ENCODE measurements around the gene CLEC17A. TPM values are rescaled to one million over a fixed set of nuclear protein-coding genes. Genes with fewer than 3 reads are reported as not detected.

Gene CLEC17A
- polyA plus RNA-seq, 2 of the 4 experiments (the other 2 are of a cell fraction): not detected

DNA sequence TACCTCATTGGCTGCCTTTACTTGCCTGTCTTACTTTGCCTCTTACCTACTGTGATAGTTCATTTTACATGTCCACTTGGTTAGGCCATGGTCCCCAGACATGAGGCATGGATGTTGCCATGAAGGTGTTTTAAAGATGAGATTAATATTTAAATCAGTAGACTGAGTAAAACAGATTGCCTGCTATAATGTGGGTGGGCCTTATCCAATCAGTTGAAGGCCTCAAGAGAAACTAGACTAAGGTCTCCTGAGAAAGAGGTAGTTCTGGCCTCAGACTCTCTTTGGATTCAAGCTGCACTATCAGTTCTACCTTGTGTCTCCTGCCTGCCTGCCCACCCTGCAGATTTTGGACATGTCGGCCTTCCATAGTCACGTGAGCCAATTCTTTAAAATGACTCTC lies 65.6 kb downstream of the CLEC17A start:
- no peak for TF ChIP-seq E2F6 (IDR thresholded peaks at IDR 0.05; ENCODE audit: borderline replicate concordance, low read depth)
- no peak for TF ChIP-seq RARB (CRISPR knock-in tag; IDR thresholded peaks at IDR 0.05)
- no peak for TF ChIP-seq MAZ (IDR thresholded peaks at IDR 0.05; ENCODE audit: borderline replicate concordance, low read depth, low read length)
- TF ChIP-seq KDM1A (IDR thresholded peaks at IDR 0.05; ENCODE audit: low read depth): no peak
- no peak for TF ChIP-seq ESRRA (IDR thresholded peaks at IDR 0.05; ENCODE audit: borderline replicate concordance, low read length)
- TF ChIP-seq, protein P1, sequence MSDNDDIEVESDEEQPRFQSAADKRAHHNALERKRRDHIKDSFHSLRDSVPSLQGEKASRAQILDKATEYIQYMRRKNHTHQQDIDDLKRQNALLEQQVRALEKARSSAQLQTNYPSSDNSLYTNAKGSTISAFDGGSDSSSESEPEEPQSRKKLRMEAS (IDR thresholded peaks at IDR 0.05): no peak
- TF ChIP-seq EP300 (IDR thresholded peaks at IDR 0.05): no peak
- TF ChIP-seq, protein P2, sequence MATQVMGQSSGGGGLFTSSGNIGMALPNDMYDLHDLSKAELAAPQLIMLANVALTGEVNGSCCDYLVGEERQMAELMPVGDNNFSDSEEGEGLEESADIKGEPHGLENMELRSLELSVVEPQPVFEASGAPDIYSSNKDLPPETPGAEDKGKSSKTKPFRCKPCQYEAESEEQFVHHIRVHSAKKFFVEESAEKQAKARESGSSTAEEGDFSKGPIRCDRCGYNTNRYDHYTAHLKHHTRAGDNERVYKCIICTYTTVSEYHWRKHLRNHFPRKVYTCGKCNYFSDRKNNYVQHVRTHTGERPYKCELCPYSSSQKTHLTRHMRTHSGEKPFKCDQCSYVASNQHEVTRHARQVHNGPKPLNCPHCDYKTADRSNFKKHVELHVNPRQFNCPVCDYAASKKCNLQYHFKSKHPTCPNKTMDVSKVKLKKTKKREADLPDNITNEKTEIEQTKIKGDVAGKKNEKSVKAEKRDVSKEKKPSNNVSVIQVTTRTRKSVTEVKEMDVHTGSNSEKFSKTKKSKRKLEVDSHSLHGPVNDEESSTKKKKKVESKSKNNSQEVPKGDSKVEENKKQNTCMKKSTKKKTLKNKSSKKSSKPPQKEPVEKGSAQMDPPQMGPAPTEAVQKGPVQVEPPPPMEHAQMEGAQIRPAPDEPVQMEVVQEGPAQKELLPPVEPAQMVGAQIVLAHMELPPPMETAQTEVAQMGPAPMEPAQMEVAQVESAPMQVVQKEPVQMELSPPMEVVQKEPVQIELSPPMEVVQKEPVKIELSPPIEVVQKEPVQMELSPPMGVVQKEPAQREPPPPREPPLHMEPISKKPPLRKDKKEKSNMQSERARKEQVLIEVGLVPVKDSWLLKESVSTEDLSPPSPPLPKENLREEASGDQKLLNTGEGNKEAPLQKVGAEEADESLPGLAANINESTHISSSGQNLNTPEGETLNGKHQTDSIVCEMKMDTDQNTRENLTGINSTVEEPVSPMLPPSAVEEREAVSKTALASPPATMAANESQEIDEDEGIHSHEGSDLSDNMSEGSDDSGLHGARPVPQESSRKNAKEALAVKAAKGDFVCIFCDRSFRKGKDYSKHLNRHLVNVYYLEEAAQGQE (IDR thresholded peaks at IDR 0.05): no peak
- no peak for TF ChIP-seq EHF (CRISPR knock-in tag; IDR thresholded peaks at IDR 0.05)
- no peak for TF ChIP-seq HOXB13 (CRISPR knock-in tag; IDR thresholded peaks at IDR 0.05; ENCODE audit: low read depth)
- TF ChIP-seq, protein P3, sequence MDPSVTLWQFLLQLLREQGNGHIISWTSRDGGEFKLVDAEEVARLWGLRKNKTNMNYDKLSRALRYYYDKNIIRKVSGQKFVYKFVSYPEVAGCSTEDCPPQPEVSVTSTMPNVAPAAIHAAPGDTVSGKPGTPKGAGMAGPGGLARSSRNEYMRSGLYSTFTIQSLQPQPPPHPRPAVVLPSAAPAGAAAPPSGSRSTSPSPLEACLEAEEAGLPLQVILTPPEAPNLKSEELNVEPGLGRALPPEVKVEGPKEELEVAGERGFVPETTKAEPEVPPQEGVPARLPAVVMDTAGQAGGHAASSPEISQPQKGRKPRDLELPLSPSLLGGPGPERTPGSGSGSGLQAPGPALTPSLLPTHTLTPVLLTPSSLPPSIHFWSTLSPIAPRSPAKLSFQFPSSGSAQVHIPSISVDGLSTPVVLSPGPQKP (IDR thresholded peaks at IDR 0.05; ENCODE audit: low read depth, low read length): no peak
- no peak for TF ChIP-seq PBX3 (IDR thresholded peaks at IDR 0.05)
- no peak for TF ChIP-seq CEBPB (IDR thresholded peaks at IDR 0.05)
- TF ChIP-seq CHD2 (IDR thresholded peaks at IDR 0.05; ENCODE audit: low read length, partially characterized antibody): no peak
- no peak for TF ChIP-seq FOSL2 (IDR thresholded peaks at IDR 0.05)
- TF ChIP-seq FOSL2 (CRISPR knock-in tag; IDR thresholded peaks at IDR 0.05): no peak
- TF ChIP-seq, protein P4, sequence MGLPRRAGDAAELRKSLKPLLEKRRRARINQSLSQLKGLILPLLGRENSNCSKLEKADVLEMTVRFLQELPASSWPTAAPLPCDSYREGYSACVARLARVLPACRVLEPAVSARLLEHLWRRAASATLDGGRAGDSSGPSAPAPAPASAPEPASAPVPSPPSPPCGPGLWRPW (IDR thresholded peaks at IDR 0.05): no peak
- no peak for TF ChIP-seq NPAS2 (CRISPR knock-in tag; IDR thresholded peaks at IDR 0.05; ENCODE audit: borderline replicate concordance)
- Histone ChIP-seq H3K4me3 (no peak overlapping the region), H3K27ac (no peak overlapping the region), H3K9me3 (no peaks in the 10 kb centered on the region), H3K4me1 (no peaks in the 10 kb centered on the region), H3K4me2 (no peak overlapping the region)
- 38% methylated on average over 2 of the region's 2 CpGs for WGBS (ENCODE audit: missing lambda C conversion rate)
- DNase-seq (ENCODE audit: low read depth in 1 of 2, low spot score in 1 of 2) (no peak), FAIRE-seq (no peak), ATAC-seq (no peak)
- ChIA-PET CTCF (no interaction called here), POLR2A (no interaction called here)

DNA sequence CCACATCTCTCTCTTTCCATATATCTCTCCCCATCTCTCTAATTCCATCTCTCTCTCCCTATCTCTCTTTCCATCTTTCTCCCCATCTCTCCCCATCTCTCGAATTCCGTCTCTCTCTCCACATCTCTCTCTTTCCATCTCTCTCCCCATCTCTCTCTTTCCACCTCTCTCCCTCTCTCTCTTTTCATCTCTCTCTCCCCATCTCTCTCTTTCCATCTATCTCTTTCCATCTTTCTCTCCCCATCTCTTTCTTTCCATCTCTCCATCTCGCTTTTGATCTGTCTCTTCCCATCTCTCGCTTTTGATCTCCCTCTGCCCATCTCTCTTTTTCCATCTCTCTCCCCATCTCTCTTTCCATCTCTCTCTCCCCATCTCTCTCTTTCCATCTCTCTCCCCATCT lies 66.1 kb downstream of the CLEC17A start:
- no peak for ATAC-seq
- no peak for TF ChIP-seq ATOH8 (CRISPR knock-in tag; IDR thresholded peaks at IDR 0.05; ENCODE audit: low read depth)
- no peak for TF ChIP-seq FOSB (CRISPR knock-in tag; IDR thresholded peaks at IDR 0.05)
- no peak overlapping the region for H3K4me3 ChIP-seq
- H3K9me3 ChIP-seq: no peaks in the 10 kb centered on the region
- WGBS (ENCODE audit: missing lambda C conversion rate): 6% methylated on average over 4 of the region's 4 CpGs
- no peak for FAIRE-seq
- H3K27ac ChIP-seq: no peak overlapping the region
- ChIA-PET CTCF (no interaction called here), POLR2A (no interaction called here)
- no peak for DNase-seq (ENCODE audit: low read depth in 1 of 2, low spot score in 1 of 2)
- H3K4me2 ChIP-seq: no peak overlapping the region
- H3K4me1 ChIP-seq: no peaks in the 10 kb centered on the region
